ENCODE measurements around the gene DLEU7.

DLEU7 gene

DNA sequence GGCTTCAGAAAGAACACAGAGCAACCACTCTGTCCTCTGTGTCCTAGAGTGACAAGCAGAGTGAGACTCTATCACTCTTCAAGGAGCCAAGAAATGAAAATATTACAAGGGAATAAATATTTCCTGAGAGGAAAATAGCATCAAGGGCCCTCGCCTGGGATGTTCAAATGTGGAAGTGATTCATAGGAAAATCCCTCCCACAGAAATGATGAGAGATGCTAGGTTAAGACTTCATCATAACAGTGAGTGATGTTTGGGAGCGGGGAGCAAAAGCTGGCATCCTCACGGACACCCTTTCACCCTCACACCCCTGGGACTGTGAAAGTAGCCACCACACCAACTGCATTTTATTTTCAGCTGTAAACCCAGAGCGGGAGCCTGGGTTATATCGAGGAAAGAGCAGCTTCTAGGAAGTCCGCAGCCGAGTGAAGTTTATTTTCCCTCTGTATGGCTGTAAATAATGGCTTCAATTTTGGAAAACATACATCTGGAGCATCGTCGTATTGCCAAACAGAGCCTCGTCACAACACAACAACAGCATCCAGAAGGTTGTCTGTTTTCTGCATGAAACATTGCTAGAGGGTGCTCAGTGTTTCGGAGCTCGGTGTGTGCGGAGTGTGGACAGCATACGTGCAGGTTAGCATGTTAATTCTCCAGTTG, 54.8 kb downstream of the DLEU7 start:
- POLR2A ChIA-PET (ENCODE audit: low non-redundant PET) = no interaction called here
- TF ChIP-seq, protein P1, sequence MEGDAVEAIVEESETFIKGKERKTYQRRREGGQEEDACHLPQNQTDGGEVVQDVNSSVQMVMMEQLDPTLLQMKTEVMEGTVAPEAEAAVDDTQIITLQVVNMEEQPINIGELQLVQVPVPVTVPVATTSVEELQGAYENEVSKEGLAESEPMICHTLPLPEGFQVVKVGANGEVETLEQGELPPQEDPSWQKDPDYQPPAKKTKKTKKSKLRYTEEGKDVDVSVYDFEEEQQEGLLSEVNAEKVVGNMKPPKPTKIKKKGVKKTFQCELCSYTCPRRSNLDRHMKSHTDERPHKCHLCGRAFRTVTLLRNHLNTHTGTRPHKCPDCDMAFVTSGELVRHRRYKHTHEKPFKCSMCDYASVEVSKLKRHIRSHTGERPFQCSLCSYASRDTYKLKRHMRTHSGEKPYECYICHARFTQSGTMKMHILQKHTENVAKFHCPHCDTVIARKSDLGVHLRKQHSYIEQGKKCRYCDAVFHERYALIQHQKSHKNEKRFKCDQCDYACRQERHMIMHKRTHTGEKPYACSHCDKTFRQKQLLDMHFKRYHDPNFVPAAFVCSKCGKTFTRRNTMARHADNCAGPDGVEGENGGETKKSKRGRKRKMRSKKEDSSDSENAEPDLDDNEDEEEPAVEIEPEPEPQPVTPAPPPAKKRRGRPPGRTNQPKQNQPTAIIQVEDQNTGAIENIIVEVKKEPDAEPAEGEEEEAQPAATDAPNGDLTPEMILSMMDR (conservative IDR thresholded peaks at IDR 0.05; ENCODE audit: low read depth) = no peak
- CTCF ChIA-PET = no interaction called here
- no peak for DNase-seq (ENCODE audit: low spot score)
- H3K27ac ChIP-seq = no peak overlapping the region

- CTCF ChIA-PET = interaction anchor here (0.6 kb wide), 1 partner anchor 77 kb away, joined by 3 read pairs; no protein-coding TSS in a partner anchor
- POLR2A ChIA-PET (ENCODE audit: low non-redundant PET) = no interaction called here
Measured at GRCh38 chr13:50787316-50788195, 55.9 kb downstream of the DLEU7 start.

DNA sequence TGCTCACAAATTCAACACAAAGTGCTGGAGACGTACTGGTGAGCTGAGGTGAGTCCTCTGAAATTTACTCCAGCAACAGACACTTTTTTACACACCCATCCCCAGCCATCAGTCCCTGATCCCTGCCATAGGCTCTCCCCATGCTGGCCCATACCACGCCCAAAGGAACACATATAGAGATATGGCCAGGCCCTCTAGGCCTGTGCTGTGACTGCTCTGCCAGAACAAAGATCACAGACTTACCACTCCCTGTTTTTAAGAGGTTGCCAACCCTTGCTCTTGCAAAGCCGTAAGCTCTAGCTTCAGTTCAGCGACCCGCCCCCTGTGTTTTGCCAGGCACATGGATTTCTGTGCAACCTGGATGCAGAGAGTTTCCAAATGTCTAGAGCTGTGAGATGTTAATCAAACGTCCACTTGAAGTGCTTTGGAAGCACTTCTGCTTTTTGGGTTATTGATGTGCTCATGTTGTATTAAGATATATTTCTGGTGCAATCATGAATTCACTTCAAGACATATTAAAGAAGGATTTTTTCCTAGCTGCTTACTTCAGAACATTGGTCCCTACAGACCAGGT, 59.7 kb downstream of the DLEU7 start:
- TF ChIP-seq, protein P1 (conservative IDR thresholded peaks at IDR 0.05; ENCODE audit: low read depth) = no peak
- ChIA-PET POLR2A (ENCODE audit: low non-redundant PET) (no interaction called here), CTCF (no interaction called here)
- no peak overlapping the region for H3K27ac ChIP-seq
- no peak for DNase-seq (ENCODE audit: low spot score)

More at GRCh38 chr13:50787316-50788195, 55.9 kb downstream of the DLEU7 start:
- H3K27ac ChIP-seq = no peak overlapping the region
- TF ChIP-seq, protein P1 (conservative IDR thresholded peaks at IDR 0.05; ENCODE audit: low read depth) = no peak
- DNase-seq (ENCODE audit: low spot score) = no peak

- TF ChIP-seq, protein P1 (conservative IDR thresholded peaks at IDR 0.05; ENCODE audit: low read depth) = no peak
- CTCF ChIA-PET = no interaction called here
- POLR2A ChIA-PET (ENCODE audit: low non-redundant PET) = no interaction called here
- no peak overlapping the region for H3K27ac ChIP-seq
- no peak for DNase-seq (ENCODE audit: low spot score)
Measured at GRCh38 chr13:50783066-50783465, 60.4 kb downstream of the DLEU7 start.

GRCh38 chr13:50780201-50781015, 63.1 kb downstream of the DLEU7 start:
- ChIA-PET CTCF (no interaction called here), POLR2A (ENCODE audit: low non-redundant PET) (no interaction called here)
- DNase-seq (ENCODE audit: low spot score) = no peak
- TF ChIP-seq, protein P1 (conservative IDR thresholded peaks at IDR 0.05; ENCODE audit: low read depth) = no peak
- H3K27ac ChIP-seq = no peak overlapping the region
